ENCODE results near the gene DPP4. TPM values are rescaled to one million over a fixed set of nuclear protein-coding genes. Genes with fewer than 3 reads are reported as not detected.

Gene DPP4
- polyA plus RNA-seq, 3 donors, result 0.46 TPM; not detected in 2

DNA sequence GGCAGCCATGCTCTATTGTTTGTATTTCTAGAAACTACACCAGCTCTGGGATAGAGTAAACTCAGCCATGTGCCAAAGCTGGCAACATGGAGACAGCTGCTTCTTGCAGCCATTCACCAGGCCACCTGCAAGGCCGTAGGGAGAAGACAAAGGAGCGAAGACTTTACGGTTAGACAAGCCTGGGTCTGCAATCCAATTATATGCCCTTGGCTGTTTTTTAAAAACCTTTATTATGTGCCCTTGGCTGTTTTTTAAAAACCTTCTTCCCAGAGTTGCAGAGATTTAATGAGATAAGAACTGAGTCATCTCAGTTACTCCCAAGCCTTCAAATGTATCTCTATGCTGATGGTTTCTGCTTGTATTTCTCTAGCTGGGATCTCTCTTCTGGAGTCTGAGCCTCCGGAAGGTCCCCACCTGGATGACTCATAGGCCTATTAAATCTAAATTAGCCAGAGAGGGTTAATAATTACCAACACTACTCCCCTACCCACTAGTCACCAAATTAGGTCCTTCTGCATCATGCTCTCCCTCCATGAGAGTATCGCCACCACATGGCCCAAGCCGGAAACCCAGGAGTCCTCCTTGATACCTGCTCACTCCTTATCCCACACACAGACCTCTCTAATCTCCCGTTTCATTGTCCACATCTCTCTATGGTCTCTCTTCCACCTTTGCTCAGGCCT, 17.5 kb upstream of the DPP4 start:
- Histone ChIP-seq H3K27ac (ENCODE audit: low read depth in 1 of 2, low read length in 2 of 2) (no peak overlapping the region), H3K27me3 (ENCODE audit: control insufficient read depth in 2 of 2, insufficient read depth in 2 of 2, low read length in 2 of 2) (no peaks in the 10 kb centered on the region), H3K9ac (ENCODE audit: insufficient read depth, low read length, poor library complexity, severe bottlenecking) (no peak overlapping the region), H3K36me3 (replicated peaks in 1 of 2; ENCODE audit: control insufficient read depth in 1 of 2, insufficient read depth in 2 of 2, low read length in 2 of 2) (no peaks in the 10 kb centered on the region), H4K20me1 (ENCODE audit: insufficient read depth, low read length) (no peaks in the 10 kb centered on the region), H3K4me1 (ENCODE audit: control insufficient read depth in 1 of 2, insufficient read depth in 2 of 2, low read length in 2 of 2) (peaks cover 12 to 15% of the 10 kb centered on the region in 2 donors), H3K79me2 (ENCODE audit: insufficient read depth, low read length) (no peaks in the 10 kb centered on the region), H2AFZ (ENCODE audit: insufficient read depth, low read depth, low read length, poor library complexity, severe bottlenecking) (no peak overlapping the region), H3K4me2 (replicated peaks; ENCODE audit: extremely low read depth, low read length, poor library complexity, severe bottlenecking) (no peak overlapping the region), H3K9me3 (replicated peaks in 1 of 2; ENCODE audit: control insufficient read depth in 1 of 2, insufficient read depth in 1 of 2, low read length in 2 of 2) (no peaks in the 10 kb centered on the region), H3K4me3 (replicated peaks in 1 of 3; ENCODE audit: low read depth in 2 of 3, low read length in 3 of 3) (no peak overlapping the region)
- Mint-ChIP-seq H3K4me3 (no peak overlapping the region), H3K4me1 (peaks cover 15% of the 10 kb centered on the region), H3K27me3 (ENCODE audit: low read depth in 3 of 3) (peaks cover 0 to 4% (median 0%) of the 10 kb centered on the region in 3 donors), H3K27ac (peak overlapping the region in 1 of 7 donors; percentile 50), H3K9me3 (peaks cover 0 to 3% (median 0%) of the 10 kb centered on the region in 7 donors), H3K36me3 (no peaks in the 10 kb centered on the region)
- intact Hi-C loops (cut with micrococcal nuclease), result no loop called here
- no peak for TF ChIP-seq CTCF (IDR thresholded peaks at IDR 0.05)
- whole genome bisulfite sequencing (ENCODE audit: insufficient coverage), result 96% methylated on average over 6 of the region's 7 CpGs
- no peak for DNase-seq

DNA sequence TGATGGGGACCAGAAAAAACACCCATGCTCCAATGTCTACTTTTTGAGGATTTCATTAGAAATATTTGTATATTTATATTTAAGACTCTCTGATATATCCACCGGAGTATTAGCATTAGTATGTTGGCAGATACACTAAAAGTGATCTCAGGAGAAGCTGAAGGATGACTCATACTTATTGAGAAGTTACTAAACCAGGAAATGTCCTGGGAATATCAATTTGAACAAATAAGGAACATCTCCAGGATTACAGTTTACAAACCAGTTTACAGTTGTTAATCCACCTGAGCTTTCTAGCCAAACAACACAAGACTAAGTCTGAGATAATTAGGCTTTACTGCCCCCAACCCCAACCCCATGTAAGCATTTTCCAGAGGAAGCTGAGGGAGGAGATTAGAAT, 16.1 kb upstream of the DPP4 start:
- Mint-ChIP-seq H3K4me3 (no peak overlapping the region), H3K27me3 (ENCODE audit: low read depth in 3 of 3) (peaks cover 0 to 4% (median 0%) of the 10 kb centered on the region in 3 donors), H3K36me3 (no peaks in the 10 kb centered on the region), H3K4me1 (peaks cover 15% of the 10 kb centered on the region), H3K9me3 (peaks cover 0 to 3% (median 0%) of the 10 kb centered on the region in 7 donors), H3K27ac (no peak overlapping the region)
- no CpG with 5 or more reads among the region's 1 CpG for WGBS (ENCODE audit: insufficient coverage)
- no peak for TF ChIP-seq CTCF (IDR thresholded peaks at IDR 0.05)
- intact Hi-C loops (cut with micrococcal nuclease), result no loop called here
- no peak overlapping the region for H3K4me3 ChIP-seq (replicated peaks in 1 of 3; ENCODE audit: low read depth in 2 of 3, low read length in 3 of 3)
- no peak overlapping the region for H2AFZ ChIP-seq (ENCODE audit: insufficient read depth, low read depth, low read length, poor library complexity, severe bottlenecking)
- H3K4me1 ChIP-seq (ENCODE audit: control insufficient read depth in 1 of 2, insufficient read depth in 2 of 2, low read length in 2 of 2), result peaks cover 12 to 15% of the 10 kb centered on the region in 2 donors
- no peak overlapping the region for H3K9ac ChIP-seq (ENCODE audit: insufficient read depth, low read length, poor library complexity, severe bottlenecking)
- H3K36me3 ChIP-seq (replicated peaks in 1 of 2; ENCODE audit: control insufficient read depth in 1 of 2, insufficient read depth in 2 of 2, low read length in 2 of 2), result no peaks in the 10 kb centered on the region
- no peak for DNase-seq
- no peaks in the 10 kb centered on the region for H3K9me3 ChIP-seq (replicated peaks in 1 of 2; ENCODE audit: control insufficient read depth in 1 of 2, insufficient read depth in 1 of 2, low read length in 2 of 2)
- no peaks in the 10 kb centered on the region for H4K20me1 ChIP-seq (ENCODE audit: insufficient read depth, low read length)
- no peaks in the 10 kb centered on the region for H3K79me2 ChIP-seq (ENCODE audit: insufficient read depth, low read length)
- no peak overlapping the region for H3K4me2 ChIP-seq (replicated peaks; ENCODE audit: extremely low read depth, low read length, poor library complexity, severe bottlenecking)
- H3K27me3 ChIP-seq (ENCODE audit: control insufficient read depth in 2 of 2, insufficient read depth in 2 of 2, low read length in 2 of 2), result no peaks in the 10 kb centered on the region
- no peak overlapping the region for H3K27ac ChIP-seq (ENCODE audit: low read depth in 1 of 2, low read length in 2 of 2)

Measured in CD14-positive monocyte (primary cell).